IMR-90 (cell line): ENCODE data around the gene MRPL20. TPM values are rescaled to one million over a fixed set of nuclear protein-coding genes. Genes with fewer than 3 reads are reported as not detected.

Experiments
- ATAC-seq: fragments of 200-7000 bp; cut with Tn5 transposase; 2 replicates; pipeline ENCODE4 v1.9.1; 2020; ENCODE audit warnings: low read depth, mild to moderate bottlenecking, moderate library complexity
- BruUV-seq: library from RNA; stranded (reverse); fragments of 400-500 nt; replicated peaks from 2 replicates; lab custom pipeline; 2021; lab: Mats Ljungman, UMichigan
- CTCF ChIA-PET: fragments of 300-600 bp; formaldehyde crosslinking; extraction: SDS; loops from one replicate; lab custom pipeline; 2021; ENCODE audit warnings: antibody characterized with exemption; lab: Yijun Ruan, JAX
- POLR2A ChIA-PET: fragments of 300-600 bp; sonication (Branson Sonifier 250); formaldehyde crosslinking; loops from one replicate; lab custom pipeline; 2022; ENCODE audit warnings: antibody characterized with exemption; ENCODE audit not compliant: unreplicated experiment; lab: Charles Lee
- DNase-seq: peaks from one replicate; pipeline ENCODE4 v3.0.0; 2013
- H2AFZ ChIP-seq: replicated peaks from 2 replicates; pipeline ENCODE3; 2013; ENCODE audit warnings: low read length, mild to moderate bottlenecking; ENCODE audit not compliant: poor library complexity
- H2AK5ac ChIP-seq: 2 replicates; pipeline ENCODE4 v1.6.1; 2013; ENCODE audit warnings: low read depth, low read length, inconsistent platforms
- H2AK9ac ChIP-seq: replicated peaks from 2 replicates; pipeline ENCODE3; 2013; ENCODE audit warnings: mild to moderate bottlenecking, low read depth, low read length, moderate library complexity; ENCODE audit not compliant: poor library complexity
- H2BK120ac ChIP-seq: 2 replicates; pipeline ENCODE4 v1.6.1; 2013; ENCODE audit warnings: low read depth, low read length, inconsistent platforms
- H2BK15ac ChIP-seq: 3 replicates; pipeline ENCODE4 v1.6.1; 2013; ENCODE audit warnings: low read depth, low read length, inconsistent platforms
- H2BK20ac ChIP-seq: 2 replicates; pipeline ENCODE4 v1.6.1; 2013; ENCODE audit warnings: low read depth, mild to moderate bottlenecking, inconsistent platforms, low read length, moderate library complexity
- H2BK5ac ChIP-seq: 2 replicates; pipeline ENCODE4 v1.6.1; 2013; ENCODE audit warnings: mild to moderate bottlenecking, low read depth, low read length, inconsistent platforms; ENCODE audit not compliant: poor library complexity, severe bottlenecking
- H3K14ac ChIP-seq: replicated peaks from 2 replicates; pipeline ENCODE4 v1.6.1; 2013; ENCODE audit warnings: low read depth, low read length, inconsistent platforms
- H3K18ac ChIP-seq: 2 replicates; pipeline ENCODE4 v1.6.1; 2013; ENCODE audit warnings: low read depth, low read length, control low read depth
- H3K23ac ChIP-seq: 2 replicates; pipeline ENCODE4 v1.6.1; 2013; ENCODE audit warnings: low read depth, low read length, inconsistent platforms
- H3K27ac ChIP-seq: 2 replicates; pipeline ENCODE4 v1.5.1; 2013; ENCODE audit warnings: mild to moderate bottlenecking, control low read depth, low read length; ENCODE audit not compliant: insufficient read depth
- H3K27me3 ChIP-seq: 2 replicates; pipeline ENCODE4 v1.6.1; 2013; ENCODE audit warnings: low read length; ENCODE audit not compliant: control insufficient read depth, insufficient read depth
- H3K36me3 ChIP-seq: 2 replicates; pipeline ENCODE4 v1.6.1; 2013; ENCODE audit warnings: low read length, mixed read lengths; ENCODE audit not compliant: control insufficient read depth, insufficient read depth
- H3K4ac ChIP-seq: 2 replicates; pipeline ENCODE4 v1.6.1; 2013; ENCODE audit warnings: low read depth, low read length, inconsistent platforms
- H3K4me1 ChIP-seq: 2 replicates; pipeline ENCODE4 v1.6.1; 2013; ENCODE audit warnings: low read length, mixed read lengths; ENCODE audit not compliant: control insufficient read depth, insufficient read depth
- H3K4me2 ChIP-seq: 2 replicates; pipeline ENCODE4 v1.6.1; 2013; ENCODE audit warnings: low read depth, mild to moderate bottlenecking, control low read depth, low read length, moderate library complexity
- H3K4me3 ChIP-seq: 2 replicates; pipeline ENCODE4 v1.5.1; 2013; ENCODE audit warnings: low read depth, mild to moderate bottlenecking, control low read depth, low read length, moderate library complexity; ENCODE audit not compliant: insufficient read depth
- H3K56ac ChIP-seq: 2 replicates; pipeline ENCODE4 v1.6.1; 2013; ENCODE audit warnings: low read length, inconsistent platforms; ENCODE audit not compliant: insufficient read depth; ENCODE audit errors: extremely low read depth
- H3K79me1 ChIP-seq, 2 experiments: 2 replicates each; pipeline ENCODE4 v1.6.1; 2013; ENCODE audit warnings: low read length in 2 of 2, inconsistent platforms in 1 of 2, low read depth in 1 of 2
- H3K9ac ChIP-seq: 2 replicates; pipeline ENCODE4 v1.6.1; 2013; ENCODE audit warnings: low read depth, low read length, control low read depth
- H3K9me1 ChIP-seq: 2 replicates; pipeline ENCODE4 v1.6.1; 2013; ENCODE audit warnings: low read length, inconsistent platforms; ENCODE audit not compliant: insufficient read depth
- H3K9me3 ChIP-seq: 2 replicates; pipeline ENCODE4 v1.6.1; 2013; ENCODE audit warnings: low read length; ENCODE audit not compliant: control insufficient read depth, insufficient read depth
- H4K20me1 ChIP-seq: 2 replicates; pipeline ENCODE4 v1.6.1; 2013; ENCODE audit warnings: low read length, inconsistent platforms; ENCODE audit not compliant: insufficient read depth
- H4K5ac ChIP-seq: 2 replicates; pipeline ENCODE4 v1.6.1; 2013; ENCODE audit warnings: mild to moderate bottlenecking, low read depth, low read length, control low read depth
- H4K8ac ChIP-seq, 2 experiments: 2 replicates each; pipeline ENCODE4 v1.6.1; 2013; ENCODE audit warnings: low read depth in 2 of 2, low read length in 2 of 2, control low read depth in 1 of 2, inconsistent platforms in 1 of 2
- H4K91ac ChIP-seq: 2 replicates; pipeline ENCODE4 v1.6.1; 2013; ENCODE audit warnings: low read depth, low read length, inconsistent platforms; ENCODE audit not compliant: insufficient read depth
- BHLHE40 ChIP-seq: fragments of 150-350 bp; IDR thresholded peaks from 2 replicates; pipeline ENCODE4 v1.6.1; 2016; ENCODE audit warnings: mild to moderate bottlenecking, low read depth, low read length
- CEBPB ChIP-seq: IDR thresholded peaks from 2 replicates; pipeline ENCODE4 v1.6.1; 2012; ENCODE audit warnings: low read depth, low read length, improper control_type of control experiment
- CHD1 ChIP-seq: IDR thresholded peaks from 2 replicates; pipeline ENCODE4 v1.6.1; 2012; ENCODE audit warnings: low read depth, low read length, improper control_type of control experiment
- ELK1 ChIP-seq: fragments of 150-350 bp; IDR thresholded peaks from 2 replicates; pipeline ENCODE4 v1.6.1; 2016; ENCODE audit warnings: low read depth, mild to moderate bottlenecking, low read length, moderate library complexity, borderline replicate concordance
- FOS ChIP-seq: fragments of 150-350 bp; IDR thresholded peaks from 2 replicates; pipeline ENCODE4 v1.6.1; 2016; ENCODE audit warnings: low read depth, low read length
- MAFK ChIP-seq: IDR thresholded peaks from 2 replicates; pipeline ENCODE4 v1.6.1; 2012; ENCODE audit warnings: low read depth, low read length, improper control_type of control experiment
- NFE2L2 ChIP-seq: fragments of 150-350 bp; IDR thresholded peaks from 2 replicates; pipeline ENCODE4 v1.6.1; 2016; ENCODE audit warnings: low read depth, mild to moderate bottlenecking, low read length
- POLR2A ChIP-seq: IDR thresholded peaks from 2 replicates; pipeline ENCODE4 v1.6.1; 2012; ENCODE audit warnings: mild to moderate bottlenecking, low read depth, low read length
- RAD21 ChIP-seq: IDR thresholded peaks from 2 replicates; pipeline ENCODE4 v1.6.1; 2012; ENCODE audit warnings: low read length, improper control_type of control experiment
- RCOR1 ChIP-seq: IDR thresholded peaks from 2 replicates; pipeline ENCODE4 v1.6.1; 2012; ENCODE audit warnings: mild to moderate bottlenecking, low read length, improper control_type of control experiment; ENCODE audit not compliant: insufficient replicate concordance
- RFX5 ChIP-seq: IDR thresholded peaks from 2 replicates; pipeline ENCODE4 v1.8.0; 2012; ENCODE audit warnings: low read depth, mild to moderate bottlenecking, low read length, moderate library complexity
- WGBS, 2 experiments: methylation state at CpG; one replicate each; pipeline versions ENCODE4 v1.1.5 to v1.1.7; 2013; ENCODE audit warnings: missing lambda C conversion rate in 2 of 2; ENCODE audit not compliant: insufficient read length in 1 of 2; ENCODE audit errors: extremely low coverage in 2 of 2; 5-methylcytosine and 5-hydroxymethylcytosine counted together
- dilution Hi-C: fragments of 300-500 bp; cut with HindIII; formaldehyde crosslinking; loops from one replicate; pipeline ENCODE4 v1.14.3; 2018; ENCODE audit warnings: low sequenced_read_pairs; ENCODE audit not compliant: unreplicated experiment
- in situ Hi-C: fragments of 300-500 bp; cut with MboI; formaldehyde crosslinking; loops from 3 replicates; pipeline ENCODE4 v1.14.3; 2019; ENCODE audit warnings: low sequenced_read_pairs, inconsistent platforms, mixed read lengths
- intact Hi-C: fragments of 100-400 bp; cut with micrococcal nuclease; formaldehyde crosslinking; loops from 2 replicates; pipeline ENCODE4 v1.10.0; 2022
- polyA plus RNA-seq, 3 experiments: library from polyadenylated mRNA; depleted of rRNA; stranded (reverse); fragments of >200 nt; gene quantifications; 2 replicates each; pipeline ENCODE4 v1.2.3, GENCODE V29; 2012; ENCODE audit warnings: low replicate concordance in 1 of 3
- total RNA-seq: library from RNA; depleted of rRNA; stranded (reverse); fragments of >200 nt; gene quantifications from 2 replicates; pipeline ENCODE4 v1.2.3, GENCODE V29; 2012
- TF ChIP-seq, protein P1 (sequence below): fragments of 150-350 bp; IDR thresholded peaks from 2 replicates; pipeline ENCODE4 v1.6.1; 2017; ENCODE audit warnings: mild to moderate bottlenecking, antibody characterized with exemption, low read length, low read depth

The MRPL20 gene
- total and polyA plus RNA-seq, 2 of the 4 experiments (the other 2 are of a cell fraction), result 141 to 157 TPM

GRCh38 chr1:1399872-1400575 lies 7.1 kb downstream of the MRPL20 start:
- H3K27ac ChIP-seq, result peak overlapping the region; percentile 92
- peak overlapping the region; percentile 96 for H3K4ac ChIP-seq
- CTCF ChIA-PET, result interaction anchor here (1.1 kb wide), 1 partner anchor 41 kb away, joined by 6 read pairs; no protein-coding TSS in a partner anchor
- H2BK15ac ChIP-seq, result no peak overlapping the region
- POLR2A ChIA-PET, result interaction anchor here (0.7 to 1.0 kb wide), 4 partner anchors 10 to 42 kb away, joined by 3 to 4 read pairs (median 3); no protein-coding TSS in a partner anchor
- peak overlapping the region; percentile 77 for H2BK5ac ChIP-seq
- DNase-seq (peak; percentile 18), ATAC-seq (no peak)
- peak overlapping the region; percentile 98 for H3K23ac ChIP-seq
- peak overlapping the region; percentile 83 to 93 for H4K8ac ChIP-seq
- no peaks in the 10 kb centered on the region for H3K9me3 ChIP-seq
- intact Hi-C loops (loop anchor here (2.0 kb wide), 2 partner anchors 51 to 71 kb away; partner anchors contain the start of genes ATAD3B and DVL1), in situ Hi-C loops (no loop called here), dilution Hi-C loops (no loop called here)
- 0% methylated on average over 7 of the region's 34 CpGs; no CpG with 5 or more reads in 1 of the 2 experiments for WGBS, 2 experiments
- peak overlapping the region; percentile 99 for H3K14ac ChIP-seq
- peak overlapping the region; percentile 59 for H3K56ac ChIP-seq
- no peak for TF ChIP-seq ELK1
- TF ChIP-seq FOS, result no peak
- TF ChIP-seq, protein P1, sequence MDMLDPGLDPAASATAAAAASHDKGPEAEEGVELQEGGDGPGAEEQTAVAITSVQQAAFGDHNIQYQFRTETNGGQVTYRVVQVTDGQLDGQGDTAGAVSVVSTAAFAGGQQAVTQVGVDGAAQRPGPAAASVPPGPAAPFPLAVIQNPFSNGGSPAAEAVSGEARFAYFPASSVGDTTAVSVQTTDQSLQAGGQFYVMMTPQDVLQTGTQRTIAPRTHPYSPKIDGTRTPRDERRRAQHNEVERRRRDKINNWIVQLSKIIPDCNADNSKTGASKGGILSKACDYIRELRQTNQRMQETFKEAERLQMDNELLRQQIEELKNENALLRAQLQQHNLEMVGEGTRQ, result no peak
- no peak for TF ChIP-seq RAD21
- TF ChIP-seq RCOR1, result no peak
- TF ChIP-seq POLR2A, result no peak
- TF ChIP-seq RFX5, result no peak
- TF ChIP-seq MAFK, result no peak
- no peak for TF ChIP-seq CEBPB
- TF ChIP-seq BHLHE40, result no peak
- TF ChIP-seq CHD1, result no peak
- no peak for TF ChIP-seq NFE2L2
- H4K20me1 ChIP-seq, result peaks cover 35% of the 10 kb centered on the region; the same call in 1 of the 2 replicates
- H3K27me3 ChIP-seq, result no peaks in the 10 kb centered on the region
- H2AFZ ChIP-seq, result peak overlapping the region; percentile 94
- no TSS peak for BruUV-seq
- H2BK20ac ChIP-seq, result no peak overlapping the region
- peaks cover 11% of the 10 kb centered on the region for H3K9me1 ChIP-seq
- peak overlapping the region; percentile 84 for H4K5ac ChIP-seq
- peak overlapping the region; percentile 99 for H2AK9ac ChIP-seq
- H2BK120ac ChIP-seq, result peak overlapping the region; percentile 48
- H3K4me1 ChIP-seq, result peaks cover 12% of the 10 kb centered on the region
- peak overlapping the region; percentile 83 for H4K91ac ChIP-seq
- no peak overlapping the region for H3K18ac ChIP-seq
- H3K4me2 ChIP-seq, result peak overlapping the region; percentile 93
- H3K4me3 ChIP-seq, result peak overlapping the region; percentile 93
- H3K36me3 ChIP-seq, result peaks cover 52% of the 10 kb centered on the region
- peak overlapping the region; percentile 97 for H3K9ac ChIP-seq
- H2AK5ac ChIP-seq, result peak overlapping the region; percentile 97
- peaks cover 21 to 65% of the 10 kb centered on the region in 2 experiments for H3K79me1 ChIP-seq
